B cell (primary cell): ENCODE measurements around the gene AQP10. TPM values are rescaled to one million over a fixed set of nuclear protein-coding genes. Genes with fewer than 3 reads are reported as not detected.

Source experiments
- ATAC-seq: fragments of 200-7000 bp; cut with Tn5 transposase; one replicate; pipeline ENCODE4 v1.10.0; 2021; ENCODE audit warnings: low read depth, mild to moderate bottlenecking, moderate number of reproducible peaks, moderate library complexity
- CTCF ChIA-PET: fragments of 350-600 bp; sonication (Branson Sonifier 250); formaldehyde crosslinking; loops from one replicate; lab custom pipeline; 2021; ENCODE audit warnings: antibody characterized with exemption, inconsistent platforms; lab: Charles Lee
- POLR2A ChIA-PET: fragments of 350-600 bp; sonication (Branson Sonifier 250); formaldehyde crosslinking; loops from one replicate; lab custom pipeline; 2021; ENCODE audit warnings: antibody characterized with exemption; lab: Charles Lee
- DNase-seq: peaks from one replicate; pipeline ENCODE4 v3.0.0; 2013
- H2AFZ ChIP-seq: 2 replicates; pipeline ENCODE4 v1.6.1; 2012; ENCODE audit warnings: mild to moderate bottlenecking, low read depth, low read length; ENCODE audit not compliant: insufficient read depth, poor library complexity, severe bottlenecking
- H3K27ac ChIP-seq, 2 donors: 1 replicate in 1 of 2; 2 replicates in 1 of 2; pipeline ENCODE4 v1.5.1; 2012 to 2013; ENCODE audit warnings: low read length in 2 of 2, mild to moderate bottlenecking in 2 of 2, moderate library complexity in 1 of 2
- H3K27me3 ChIP-seq, 4 experiments: fragments of 200-600 bp in 1 of 4; sonication (generic) in 1 of 4; replicated peaks in 1 of 4; 1 replicate in 2 of 4; 2 replicates in 2 of 4; pipeline versions ENCODE4 v1.6.1 to v1.7.0; 2013 to 2016; ENCODE audit warnings: low read length in 3 of 4, mild to moderate bottlenecking in 2 of 4, mixed read lengths in 1 of 4, moderate library complexity in 1 of 4; ENCODE audit not compliant: insufficient read depth in 4 of 4, control insufficient read depth in 3 of 4; ENCODE audit errors: control extremely low read depth in 1 of 4
- H3K36me3 ChIP-seq, 2 experiments: replicated peaks in 1 of 2; 1 replicate in 1 of 2; 2 replicates in 1 of 2; pipeline versions ENCODE4 v1.6.1 to v1.7.1; 2013; ENCODE audit warnings: low read length in 1 of 2; ENCODE audit not compliant: insufficient read depth in 2 of 2, control insufficient read depth in 1 of 2; ENCODE audit errors: control extremely low read depth in 1 of 2, extremely low read depth in 1 of 2
- H3K4me1 ChIP-seq, 2 donors: fragments of 200-600 bp in 1 of 2; sonication (generic) in 1 of 2; 1 replicate in 1 of 2; 2 replicates in 1 of 2; pipeline versions ENCODE4 v1.5.1 to v1.6.1; 2013 to 2017; ENCODE audit warnings: low read length in 2 of 2; ENCODE audit not compliant: control insufficient read depth in 2 of 2, insufficient read depth in 2 of 2
- H3K4me2 ChIP-seq: replicated peaks from 2 replicates; pipeline ENCODE3; 2012; ENCODE audit warnings: mild to moderate bottlenecking, low read depth, low read length; ENCODE audit not compliant: poor library complexity, severe bottlenecking
- H3K4me3 ChIP-seq, 5 experiments: fragments of 200-600 bp in 1 of 5; sonication (generic) in 1 of 5; 1 replicate in 3 of 5; 2 replicates in 2 of 5; pipeline versions ENCODE4 v1.5.1 to v1.7.0; 2011 to 2016; ENCODE audit warnings: low read length in 4 of 5, mild to moderate bottlenecking in 4 of 5, low read depth in 2 of 5, control low read depth in 1 of 5, moderate library complexity in 1 of 5; ENCODE audit not compliant: insufficient read depth in 1 of 5; ENCODE audit errors: control extremely low read depth in 1 of 5, extremely low read depth in 1 of 5
- H3K79me2 ChIP-seq: fragments of 200-600 bp; sonication (generic); one replicate; pipeline ENCODE4 v1.6.0; 2016; ENCODE audit warnings: low read length; ENCODE audit not compliant: control insufficient read depth, insufficient read depth
- H3K9ac ChIP-seq: fragments of 200-600 bp; sonication (generic); 2 replicates; pipeline ENCODE4 v1.6.1; 2017; ENCODE audit warnings: mild to moderate bottlenecking, low read length, moderate library complexity
- H3K9me3 ChIP-seq, 3 donors: one replicate each; pipeline versions ENCODE4 v1.6.1 to v1.7.1; 2013; ENCODE audit warnings: low read length in 2 of 3; ENCODE audit not compliant: control insufficient read depth in 2 of 3, insufficient read depth in 1 of 3; ENCODE audit errors: control extremely low read depth in 1 of 3
- H4K20me1 ChIP-seq: 2 replicates; pipeline ENCODE4 v1.6.0; 2012; ENCODE audit warnings: mild to moderate bottlenecking, low read length; ENCODE audit not compliant: insufficient read depth, control insufficient read depth, poor library complexity, severe bottlenecking
- H3K27ac Mint-ChIP-seq: one replicate; pipeline ENCODE4 v1.8.0; 2021; ENCODE audit warnings: mixed read lengths
- H3K27me3 Mint-ChIP-seq: one replicate; pipeline ENCODE4 v1.8.0; 2021; ENCODE audit warnings: mixed read lengths
- H3K4me1 Mint-ChIP-seq: one replicate; pipeline ENCODE4 v1.8.0; 2021; ENCODE audit warnings: mixed read lengths
- H3K4me3 Mint-ChIP-seq: one replicate; pipeline ENCODE4 v1.8.0; 2021; ENCODE audit warnings: mixed read lengths
- H3K9me3 Mint-ChIP-seq: one replicate; pipeline ENCODE4 v1.8.0; 2022; ENCODE audit warnings: mixed read lengths; ENCODE audit not compliant: insufficient read depth
- CTCF ChIP-seq: fragments of 200-600 bp; IDR thresholded peaks from one replicate; pipeline ENCODE4 v1.8.0; 2022; ENCODE audit warnings: antibody characterized with exemption, mild to moderate bottlenecking
- EZH2 ChIP-seq: IDR thresholded peaks from 2 replicates; pipeline ENCODE4 v1.6.1; 2012; ENCODE audit warnings: borderline replicate concordance, low read depth, mild to moderate bottlenecking, moderate library complexity, low read length; ENCODE audit not compliant: insufficient read depth, poor library complexity, severe bottlenecking
- WGBS: methylation state at CpG from one replicate; pipeline ENCODE4 v1.1.5; 2013; ENCODE audit warnings: missing lambda C conversion rate; ENCODE audit not compliant: insufficient coverage; 5-methylcytosine and 5-hydroxymethylcytosine counted together
- intact Hi-C: fragments of 100-400 bp; cut with micrococcal nuclease; formaldehyde crosslinking; loops from one replicate; pipeline ENCODE4 v1.10.0; 2022
- polyA plus RNA-seq: library from polyadenylated mRNA; depleted of rRNA; stranded (reverse); fragments of >200 nt; gene quantifications from 2 replicates; pipeline ENCODE4 v1.2.3, GENCODE V29; 2012
- total RNA-seq, 2 donors: library from RNA; stranded (reverse); fragments of 120-200 nt in 1 of 2; gene quantifications; 1 replicate in 1 of 2; 2 replicates in 1 of 2; pipeline versions ENCODE4 v1.2.3 to v1.2.4, GENCODE V29; 2013 to 2022

AQP10 gene
- total and polyA plus RNA-seq, 2 donors (not counting 1 experiment from before 2014, with no cell fraction given), result 0.06 TPM; not detected in 1

GRCh38 chr1:154346276-154346917 lies 25.5 kb downstream of the AQP10 start:
- no peak overlapping the region for H3K4me3 Mint-ChIP-seq
- no peaks in the 10 kb centered on the region for H3K9me3 Mint-ChIP-seq
- no peaks in the 10 kb centered on the region for H3K79me2 ChIP-seq
- ATAC-seq, result no peak
- H3K9ac ChIP-seq, result no peak overlapping the region
- peaks cover 0 to 4% of the 10 kb centered on the region in 2 donors for H3K4me1 ChIP-seq
- intact Hi-C loops, result no loop called here
- H3K36me3 ChIP-seq, result peaks cover 0 to 65% of the 10 kb centered on the region in 2 experiments
- H4K20me1 ChIP-seq, result no peaks in the 10 kb centered on the region
- H2AFZ ChIP-seq, result no peak overlapping the region
- CTCF ChIA-PET, result no interaction called here
- H3K9me3 ChIP-seq, result no peaks in the 10 kb centered on the region
- H3K27ac ChIP-seq, result no peak overlapping the region
- H3K27ac Mint-ChIP-seq, result no peak overlapping the region
- no peak overlapping the region for H3K4me3 ChIP-seq
- no peak overlapping the region for H3K4me2 ChIP-seq
- peaks cover 0 to 2% (median 0%) of the 10 kb centered on the region in 4 experiments for H3K27me3 ChIP-seq
- H3K27me3 Mint-ChIP-seq, result peaks cover 2% of the 10 kb centered on the region
- peaks cover 6% of the 10 kb centered on the region for H3K4me1 Mint-ChIP-seq
- WGBS, result 97% methylated on average over 12 of the region's 15 CpGs
- no peak for DNase-seq
- TF ChIP-seq CTCF (no peak), EZH2 (no peak)
- POLR2A ChIA-PET, result no interaction called here

- ATAC-seq (no peak), DNase-seq (no peak)
- H3K4me3 Mint-ChIP-seq, result no peak overlapping the region
- H3K9me3 Mint-ChIP-seq, result no peaks in the 10 kb centered on the region
- CTCF ChIA-PET, result no interaction called here
- Histone ChIP-seq H3K4me2 (no peak overlapping the region), H3K4me3 (no peak overlapping the region), H3K4me1 (peaks cover 11 to 12% of the 10 kb centered on the region in 2 donors), H3K9me3 (no peaks in the 10 kb centered on the region), H3K27ac (no peak overlapping the region), H3K9ac (no peak overlapping the region), H3K27me3 (peaks cover 0 to 17% (median 10%) of the 10 kb centered on the region in 4 experiments), H4K20me1 (no peaks in the 10 kb centered on the region), H3K79me2 (no peaks in the 10 kb centered on the region), H2AFZ (no peak overlapping the region), H3K36me3 (peaks cover 0 to 56% of the 10 kb centered on the region in 2 experiments)
- no peak overlapping the region for H3K27ac Mint-ChIP-seq
- H3K4me1 Mint-ChIP-seq, result peaks cover 9% of the 10 kb centered on the region
- peaks cover 9% of the 10 kb centered on the region for H3K27me3 Mint-ChIP-seq
- TF ChIP-seq CTCF, result no peak
- TF ChIP-seq EZH2, result no peak
- WGBS, result 97% methylated on average over 3 of the region's 3 CpGs
- POLR2A ChIA-PET, result no interaction called here
- intact Hi-C loops, result no loop called here
Measured at GRCh38 chr1:154347961-154348360, 27.1 kb downstream of the AQP10 start.
